DND-41 (cell line): ENCODE data around the gene PPP2R2D.

Source experiments
- ATAC-seq: fragments of 200-7000 bp; cut with Tn5 transposase; 3 replicates; pipeline ENCODE4 v1.9.1; 2021; ENCODE audit warnings: low read depth; ENCODE audit not compliant: insufficient read depth
- DNase-seq: peaks from one replicate; pipeline ENCODE4 v3.0.0-alpha.2; 2020
- H2AFZ ChIP-seq: 2 replicates; pipeline ENCODE4 v1.6.0; 2012; ENCODE audit warnings: low read depth, low read length
- H3K27ac ChIP-seq: 2 replicates; pipeline ENCODE4 v1.5.1; 2012; ENCODE audit warnings: low read length, inconsistent platforms
- H3K27me3 ChIP-seq: fragments of 200-600 bp; sonication (generic); 2 replicates; pipeline ENCODE4 v1.6.0; 2012; ENCODE audit warnings: low read length, mild to moderate bottlenecking, inconsistent platforms; ENCODE audit not compliant: insufficient read depth, poor library complexity
- H3K36me3 ChIP-seq: 2 replicates; pipeline ENCODE4 v1.5.1; 2012; ENCODE audit warnings: low read length, inconsistent platforms; ENCODE audit not compliant: insufficient read depth
- H3K4me1 ChIP-seq: 2 replicates; pipeline ENCODE4 v1.5.1; 2012; ENCODE audit warnings: mild to moderate bottlenecking, low read length; ENCODE audit not compliant: insufficient read depth
- H3K4me2 ChIP-seq: 2 replicates; pipeline ENCODE4 v1.6.0; 2012; ENCODE audit warnings: mild to moderate bottlenecking, moderate library complexity, low read length, inconsistent platforms; ENCODE audit not compliant: insufficient read depth
- H3K4me3 ChIP-seq, 2 experiments: fragments of 200-600 bp in 1 of 2; shearing (Covaris generic) in 1 of 2; 2 replicates each; pipeline ENCODE4 v1.5.1; 2012 to 2016; ENCODE audit warnings: inconsistent platforms in 2 of 2, low read length in 2 of 2, mild to moderate bottlenecking in 2 of 2, low read depth in 1 of 2, moderate library complexity in 1 of 2
- H3K79me2 ChIP-seq: 2 replicates; pipeline ENCODE4 v1.6.0; 2012; ENCODE audit warnings: low read length, inconsistent platforms; ENCODE audit not compliant: insufficient read depth
- H3K9ac ChIP-seq: 2 replicates; pipeline ENCODE4 v1.6.0; 2012; ENCODE audit warnings: low read depth, mild to moderate bottlenecking, inconsistent platforms, low read length, moderate library complexity
- H3K9me3 ChIP-seq: 2 replicates; pipeline ENCODE4 v1.5.1; 2012; ENCODE audit warnings: low read length, moderate library complexity, mild to moderate bottlenecking, inconsistent platforms; ENCODE audit not compliant: insufficient read depth, severe bottlenecking
- H4K20me1 ChIP-seq: 2 replicates; pipeline ENCODE4 v1.6.0; 2012; ENCODE audit warnings: low read length; ENCODE audit not compliant: insufficient read depth
- CTCF ChIP-seq: IDR thresholded peaks from 2 replicates; pipeline ENCODE4 v1.5.1; 2012; ENCODE audit warnings: borderline replicate concordance, low read length, moderate library complexity, mild to moderate bottlenecking; ENCODE audit not compliant: poor library complexity, severe bottlenecking; ENCODE audit errors: extremely low read depth
- EZH2 ChIP-seq: IDR thresholded peaks from 3 replicates; pipeline ENCODE4 v1.6.1; 2012; ENCODE audit warnings: borderline replicate concordance, low read depth, mild to moderate bottlenecking, moderate library complexity, low read length, inconsistent platforms; ENCODE audit not compliant: severe bottlenecking

Gene PPP2R2D

GRCh38 chr10:131899116-131899690, 1.6 kb upstream of the PPP2R2D start:
- Histone ChIP-seq H3K9ac (no peak overlapping the region), H3K4me1 (peaks cover 31% of the 10 kb centered on the region), H2AFZ (no peak overlapping the region), H3K79me2 (peaks cover 31% of the 10 kb centered on the region), H3K4me3 (no peak overlapping the region), H4K20me1 (peaks cover 15% of the 10 kb centered on the region; the same call in 1 of the 2 replicates), H3K27ac (no peak overlapping the region), H3K36me3 (peaks cover 7% of the 10 kb centered on the region), H3K27me3 (no peaks in the 10 kb centered on the region), H3K4me2 (no peak overlapping the region), H3K9me3 (no peaks in the 10 kb centered on the region)
- TF ChIP-seq EZH2, result no peak
- TF ChIP-seq CTCF, result no peak
- no peak for DNase-seq
- no peak for ATAC-seq

DNA sequence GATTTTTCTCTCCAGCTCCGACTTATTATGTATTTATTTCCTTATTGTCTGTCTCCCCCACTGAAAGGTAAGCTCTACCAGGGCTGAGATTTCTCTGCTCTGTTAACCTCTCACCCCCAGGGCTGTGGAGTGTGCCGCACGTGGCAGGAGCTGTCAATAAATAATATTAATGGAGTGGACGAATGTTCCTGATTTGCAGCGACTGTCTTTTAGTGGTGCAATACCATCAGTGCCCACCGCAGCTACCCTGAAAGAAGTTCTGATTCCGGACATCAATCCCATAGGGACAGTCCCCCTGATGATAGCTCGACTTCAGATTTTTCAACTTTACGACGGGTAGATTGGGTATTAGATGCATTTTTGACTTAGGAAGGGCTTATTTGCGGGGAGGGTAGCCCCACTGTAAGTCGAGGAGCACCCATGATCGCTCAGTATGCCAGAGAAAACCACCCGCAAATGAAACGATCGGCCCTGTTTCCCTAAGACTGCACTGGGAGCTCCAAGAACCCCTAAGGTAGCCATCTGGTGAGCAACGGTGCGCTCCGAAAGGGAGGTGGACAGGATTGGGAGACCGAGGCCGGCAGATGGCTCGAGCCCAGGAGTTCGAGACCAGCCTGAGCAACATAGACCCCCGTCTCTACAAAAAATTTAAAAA, 986 bp upstream of the PPP2R2D start:
- Histone ChIP-seq H3K4me3 (peak overlapping the region; percentile 43 to 94; a peak in 3 of 4 replicates), H3K9me3 (no peaks in the 10 kb centered on the region), H3K27me3 (no peaks in the 10 kb centered on the region), H3K4me2 (peak overlapping the region; percentile 94), H3K4me1 (peaks cover 35% of the 10 kb centered on the region), H3K9ac (peak overlapping the region; percentile 85), H3K79me2 (peaks cover 37% of the 10 kb centered on the region), H2AFZ (peak overlapping the region; percentile 97), H3K27ac (no peak overlapping the region), H3K36me3 (peaks cover 9% of the 10 kb centered on the region), H4K20me1 (peaks cover 20% of the 10 kb centered on the region; the same call in 1 of the 2 replicates)
- no peak for TF ChIP-seq EZH2
- TF ChIP-seq CTCF, result peak; percentile 28
- DNase-seq (no peak), ATAC-seq (no peak)

DNA sequence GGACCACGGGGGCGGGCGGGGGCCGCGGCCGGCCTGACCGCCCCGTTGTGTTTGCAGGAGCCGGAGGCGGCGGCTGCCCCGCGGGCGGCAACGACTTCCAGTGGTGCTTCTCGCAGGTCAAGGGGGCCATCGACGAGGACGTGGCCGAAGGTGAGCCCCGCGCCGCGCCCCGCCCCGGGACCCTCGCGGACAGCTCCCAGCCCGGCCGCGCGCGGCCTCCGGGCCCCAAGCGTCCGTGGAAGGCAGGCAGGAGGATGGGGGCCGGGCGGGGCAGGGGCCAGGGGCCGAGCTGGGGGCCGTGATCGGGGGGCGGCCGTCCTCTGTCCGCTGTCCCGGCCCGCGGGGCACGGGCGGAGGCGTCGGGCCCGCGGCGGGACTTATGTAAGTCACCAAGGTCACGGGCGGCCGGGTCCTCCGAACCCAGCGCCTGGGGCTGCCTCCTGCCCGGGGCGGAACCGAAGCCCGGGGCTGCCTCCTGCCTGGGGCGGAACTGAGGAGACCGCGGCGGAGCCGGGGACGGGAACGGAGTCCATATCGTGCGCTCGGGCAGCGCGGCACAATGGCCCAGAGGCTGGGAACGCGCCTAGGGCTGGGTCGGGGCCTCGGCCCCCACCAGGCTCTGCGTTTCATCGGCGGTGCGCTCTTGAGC, 497 bp downstream of the PPP2R2D start:
- no peaks in the 10 kb centered on the region for H3K27me3 ChIP-seq
- DNase-seq, result peak; percentile 52
- TF ChIP-seq EZH2, result no peak
- H3K4me3 ChIP-seq, result peak overlapping the region; percentile 79 to 94
- peak overlapping the region; percentile 67 for H3K27ac ChIP-seq
- peaks cover 49% of the 10 kb centered on the region for H3K4me1 ChIP-seq
- H3K9me3 ChIP-seq, result no peaks in the 10 kb centered on the region
- H3K36me3 ChIP-seq, result peaks cover 24% of the 10 kb centered on the region
- peak; percentile 51 for ATAC-seq
- peak overlapping the region; percentile 65 for H3K4me2 ChIP-seq
- H3K79me2 ChIP-seq, result peaks cover 52% of the 10 kb centered on the region
- H4K20me1 ChIP-seq, result peaks cover 35% of the 10 kb centered on the region
- peak overlapping the region; percentile 76 for H2AFZ ChIP-seq
- peak overlapping the region; percentile 85 for H3K9ac ChIP-seq

DNA sequence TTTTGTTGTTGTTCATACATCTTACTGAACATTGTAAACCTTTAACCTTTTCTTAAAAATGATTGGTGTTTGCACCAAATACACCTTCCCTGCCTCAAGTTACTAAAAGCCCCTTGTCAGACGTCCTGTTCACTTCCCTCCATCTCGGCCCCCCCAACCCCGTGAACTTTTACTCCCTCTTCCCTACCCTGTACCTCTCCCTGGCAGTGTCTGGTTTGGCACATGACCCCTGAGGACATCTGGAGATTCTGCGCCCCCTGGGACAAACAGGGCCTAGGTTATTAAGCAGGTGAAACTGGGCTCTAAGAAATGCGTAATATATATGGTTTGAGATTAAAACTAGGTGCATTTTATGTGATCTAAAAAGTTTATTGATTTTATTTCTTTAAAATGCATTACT, 1.4 kb downstream of the PPP2R2D start:
- TF ChIP-seq EZH2 (no peak), CTCF (no peak)
- peaks cover 54% of the 10 kb centered on the region for H3K4me1 ChIP-seq
- DNase-seq (peak; percentile 15), ATAC-seq (no peak)
- peaks cover 43% of the 10 kb centered on the region for H4K20me1 ChIP-seq
- no peaks in the 10 kb centered on the region for H3K9me3 ChIP-seq
- peak overlapping the region; percentile 79 to 94 for H3K4me3 ChIP-seq
- H3K4me2 ChIP-seq, result peak overlapping the region; percentile 65
- no peaks in the 10 kb centered on the region for H3K27me3 ChIP-seq
- H3K36me3 ChIP-seq, result peaks cover 27% of the 10 kb centered on the region
- peaks cover 60% of the 10 kb centered on the region for H3K79me2 ChIP-seq
- H3K9ac ChIP-seq, result peak overlapping the region; percentile 85
- H3K27ac ChIP-seq, result peak overlapping the region; percentile 67; the same call in 1 of the 2 replicates
- no peak overlapping the region for H2AFZ ChIP-seq
